ENCODE measurements around the gene KIF18B. TPM values are rescaled to one million over a fixed set of nuclear protein-coding genes. Genes with fewer than 3 reads are reported as not detected.

The KIF18B gene
- polyA plus RNA-seq, 1 experiment, result 2.4 TPM

- CTCF ChIA-PET, result interaction anchor here (0.7 to 8.7 kb wide), 14 partner anchors 12 to 216 kb away, joined by 3 to 244 read pairs (median 8); partner anchors contain the start of genes ACBD4 and EFTUD2
Measured at GRCh38 chr17:44919411-44919810, 28.2 kb downstream of the KIF18B start.

DNA sequence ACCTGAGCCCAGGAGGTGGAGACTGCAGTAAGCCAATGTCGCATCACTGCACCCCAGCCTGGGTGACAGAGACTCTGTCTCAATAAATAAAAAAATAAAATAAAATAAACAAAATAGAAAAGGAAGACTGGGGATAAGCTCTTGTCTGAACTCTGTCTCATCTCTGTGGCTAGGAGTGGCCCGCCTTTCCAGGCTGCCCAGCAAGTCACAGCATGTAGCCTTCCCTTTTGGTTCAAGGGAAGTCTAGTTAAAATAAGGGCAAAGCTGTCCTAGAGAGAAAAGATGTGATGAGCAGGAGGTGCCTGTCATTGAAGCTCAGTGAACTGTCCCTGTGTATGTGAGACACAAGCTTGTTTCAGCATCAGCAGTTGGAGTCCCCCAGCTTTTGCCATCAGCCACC is 29.6 kb downstream of the KIF18B start:
- Histone ChIP-seq H3K27me3 (ENCODE audit: control insufficient read depth, insufficient read depth, low read length) (peaks cover 8% of the 10 kb centered on the region), H3K4me3 (ENCODE audit: low read depth, low read length) (no peak overlapping the region), H3K27ac (ENCODE audit: low read depth, low read length) (no peak overlapping the region), H3K9me3 (ENCODE audit: control insufficient read depth, insufficient read depth, low read length) (no peaks in the 10 kb centered on the region; the same call in 1 of the 2 replicates)
- CTCF ChIA-PET, result interaction anchor here (0.9 to 8.7 kb wide), 7 partner anchors 8 to 217 kb away, joined by 3 to 244 read pairs (median 9); partner anchors contain the start of gene ACBD4
- DNase-seq (ENCODE audit: low read depth, low spot score), result no peak
- TF ChIP-seq CTCF (IDR thresholded peaks at IDR 0.05; ENCODE audit: low read depth, low read length), result no peak
- POLR2A ChIA-PET, result interaction anchor here (0.7 kb wide), 1 partner anchor 103 kb away, joined by 3 read pairs; no protein-coding TSS in a partner anchor

More at GRCh38 chr17:44919411-44919810, 28.2 kb downstream of the KIF18B start:
- no peak overlapping the region for H3K27ac ChIP-seq (ENCODE audit: low read depth, low read length)
- no peaks in the 10 kb centered on the region; the same call in 1 of the 2 replicates for H3K9me3 ChIP-seq (ENCODE audit: control insufficient read depth, insufficient read depth, low read length)
- no peaks in the 10 kb centered on the region for H3K27me3 ChIP-seq (ENCODE audit: control insufficient read depth, insufficient read depth, low read length)
- TF ChIP-seq CTCF (IDR thresholded peaks at IDR 0.05; ENCODE audit: low read depth, low read length), result no peak
- H3K4me3 ChIP-seq (ENCODE audit: low read depth, low read length), result no peak overlapping the region
- POLR2A ChIA-PET, result interaction anchor here (0.6 to 1.5 kb wide), 4 partner anchors 10 to 125 kb away, joined by 3 to 7 read pairs (median 4); no protein-coding TSS in a partner anchor
- DNase-seq (ENCODE audit: low read depth, low spot score), result no peak

GRCh38 chr17:44917456-44917855 is 30.1 kb downstream of the KIF18B start:
- DNase-seq (ENCODE audit: low read depth, low spot score), result no peak
- H3K27me3 ChIP-seq (ENCODE audit: control insufficient read depth, insufficient read depth, low read length), result peaks cover 10% of the 10 kb centered on the region
- H3K4me3 ChIP-seq (ENCODE audit: low read depth, low read length), result no peak overlapping the region
- no peak overlapping the region for H3K27ac ChIP-seq (ENCODE audit: low read depth, low read length)
- POLR2A ChIA-PET, result no interaction called here
- CTCF ChIA-PET, result interaction anchor here (1.5 to 8.7 kb wide), 6 partner anchors 8 to 218 kb away, joined by 4 to 244 read pairs (median 10); partner anchors contain the start of gene ACBD4
- TF ChIP-seq CTCF (IDR thresholded peaks at IDR 0.05; ENCODE audit: low read depth, low read length), result no peak
- H3K9me3 ChIP-seq (ENCODE audit: control insufficient read depth, insufficient read depth, low read length), result no peaks in the 10 kb centered on the region; the same call in 1 of the 2 replicates

- Histone ChIP-seq H3K27me3 (ENCODE audit: control insufficient read depth, insufficient read depth, low read length) (peaks cover 12% of the 10 kb centered on the region), H3K9me3 (ENCODE audit: control insufficient read depth, insufficient read depth, low read length) (no peaks in the 10 kb centered on the region; the same call in 1 of the 2 replicates), H3K4me3 (ENCODE audit: low read depth, low read length) (no peak overlapping the region), H3K27ac (ENCODE audit: low read depth, low read length) (no peak overlapping the region)
- ChIA-PET CTCF (interaction anchor here (0.6 to 8.7 kb wide), 5 partner anchors 23 to 218 kb away, joined by 3 to 244 read pairs (median 4); partner anchors contain the start of gene ACBD4), POLR2A (no interaction called here)
- TF ChIP-seq CTCF (IDR thresholded peaks at IDR 0.05; ENCODE audit: low read depth, low read length), result no peak
- no peak for DNase-seq (ENCODE audit: low read depth, low spot score)
Measured at GRCh38 chr17:44916781-44917241, 30.8 kb downstream of the KIF18B start.
